ENCODE data around the gene HMGCR. TPM values are rescaled to one million over a fixed set of nuclear protein-coding genes. Genes with fewer than 3 reads are reported as not detected.

Gene HMGCR
- total and polyA plus RNA-seq, 9 of the 15 experiments (the other 6 are each of a cell fraction or from before 2014, with no cell fraction given) = 29.5 to 155 (median 61.5) TPM

- Histone ChIP-seq H3K27me3 (ENCODE audit: control insufficient read depth in 2 of 2, insufficient read depth in 2 of 2, low read length in 2 of 2) (no peaks in the 10 kb centered on the region), H3K4me3 (no peak overlapping the region), H4K20me1 (replicated peaks; ENCODE audit: control insufficient read depth, insufficient read depth, low read length) (no peaks in the 10 kb centered on the region), H3K4me1 (replicated peaks in 1 of 2; ENCODE audit: control insufficient read depth in 2 of 2, insufficient read depth in 2 of 2, low read length in 2 of 2) (no peaks in the 10 kb centered on the region), H3K79me2 (ENCODE audit: control insufficient read depth, insufficient read depth, low read length) (no peaks in the 10 kb centered on the region), H3K36me3 (ENCODE audit: control insufficient read depth, insufficient read depth, low read length) (peaks cover 16% of the 10 kb centered on the region; the same call in 2 of the 3 replicates), H3K9me3 (replicated peaks; ENCODE audit: control insufficient read depth, insufficient read depth, low read depth, low read length) (no peaks in the 10 kb centered on the region), H3K9ac (ENCODE audit: insufficient read depth in 1 of 2, low read depth in 2 of 2, low read length in 2 of 2) (no peak overlapping the region), H3K9me1 (ENCODE audit: control insufficient read depth, insufficient read depth, low read length) (no peaks in the 10 kb centered on the region), H3K4me2 (ENCODE audit: insufficient read depth, low read length) (no peak overlapping the region), H3K27ac (ENCODE audit: extremely low read depth, low read depth, low read length) (no peak overlapping the region), H2AFZ (ENCODE audit: low read depth, low read length) (no peak overlapping the region)
- in situ Hi-C loops (cut with MboI) (loop anchor here (10.0 kb wide), 1 partner anchor 1005 kb away; no protein-coding TSS in a partner anchor), intact Hi-C loops (cut with micrococcal nuclease) (no loop called here)
- WGBS (ENCODE audit: insufficient coverage, low coverage, missing lambda C conversion rate) = 89% methylated on average over 2 of the region's 2 CpGs
- ChIA-PET CTCF (ENCODE audit: low intra/inter-chr PET ratio) (no interaction called here), POLR2A (no interaction called here)
- BruUV-seq (replicated peaks) = no TSS peak
- ATAC-seq (no peak), DNase-seq (ENCODE audit: extremely low read depth in 1 of 4, low spot score in 3 of 4) (no peak), FAIRE-seq (no peak)
- TF ChIP-seq CEBPG (CRISPR knock-in tag; IDR thresholded peaks at IDR 0.05) = no peak
- TF ChIP-seq CEBPG (tag; conservative IDR thresholded peaks at IDR 0.05 in 1 of 2, IDR thresholded peaks at IDR 0.05 in 1 of 2) = 0 out of 4 replicates have a peak, but pooled peaks of 1 of the 2 experiments have one; percentile 30
- no peak for TF ChIP-seq RNF2 (IDR thresholded peaks at IDR 0.05)
Observed at GRCh38 chr5:75389430-75389829, 52.4 kb downstream of the HMGCR start.

GRCh38 chr5:75395277-75395676, 58.3 kb downstream of the HMGCR start:
- in situ Hi-C loops (cut with MboI) = no loop called here
- DNase-seq (ENCODE audit: extremely low read depth in 1 of 4, low spot score in 3 of 4) (peak in 3 of 4 experiments; percentile 11 to 82 (median 16)), FAIRE-seq (peak; percentile 93), ATAC-seq (peak; percentile 89)
- Histone ChIP-seq H3K79me2 (ENCODE audit: control insufficient read depth, insufficient read depth, low read length) (no peaks in the 10 kb centered on the region), H3K27me3 (ENCODE audit: control insufficient read depth in 2 of 2, insufficient read depth in 2 of 2, low read length in 2 of 2) (no peaks in the 10 kb centered on the region), H3K4me1 (replicated peaks in 1 of 2; ENCODE audit: control insufficient read depth in 2 of 2, insufficient read depth in 2 of 2, low read length in 2 of 2) (no peaks in the 10 kb centered on the region), H3K4me2 (ENCODE audit: insufficient read depth, low read length) (no peak overlapping the region), H3K36me3 (ENCODE audit: control insufficient read depth, insufficient read depth, low read length) (peaks cover 18% of the 10 kb centered on the region), H3K4me3 (no peak overlapping the region), H3K9me3 (replicated peaks; ENCODE audit: control insufficient read depth, insufficient read depth, low read depth, low read length) (no peaks in the 10 kb centered on the region), H3K9me1 (ENCODE audit: control insufficient read depth, insufficient read depth, low read length) (no peaks in the 10 kb centered on the region), H3K9ac (ENCODE audit: insufficient read depth in 1 of 2, low read depth in 2 of 2, low read length in 2 of 2) (no peak overlapping the region), H2AFZ (ENCODE audit: low read depth, low read length) (no peak overlapping the region), H3K27ac (ENCODE audit: extremely low read depth, low read depth, low read length) (no peak overlapping the region), H4K20me1 (replicated peaks; ENCODE audit: control insufficient read depth, insufficient read depth, low read length) (no peaks in the 10 kb centered on the region)
- intact Hi-C loops (cut with micrococcal nuclease) = no loop called here
- ChIA-PET POLR2A (no interaction called here), CTCF (ENCODE audit: low intra/inter-chr PET ratio) (no interaction called here)
- BruUV-seq (replicated peaks) = no TSS peak
- TF ChIP-seq NR2C2 (CRISPR knock-in tag; IDR thresholded peaks at IDR 0.05) (no peak), NR2C2 (tag; IDR thresholded peaks at IDR 0.05) (0 out of 2 replicates have a peak, but pooled peaks have one; percentile 55), NR2C1 (IDR thresholded peaks at IDR 0.05) (peak; percentile 89), NR2C1 (tag; IDR thresholded peaks at IDR 0.05) (peak; percentile 79), EGR1 (conservative IDR thresholded peaks at IDR 0.05) (no peak)
- 60% methylated on average over 3 of the region's 3 CpGs for WGBS (ENCODE audit: insufficient coverage, low coverage, missing lambda C conversion rate)

Data from K562 (cell line).